Measurements from ENCODE around the gene GIMAP1.
A peak's percentile ranks its signal among the peaks of the same experiment; 100 is the strongest.

The GIMAP1 gene

DNA sequence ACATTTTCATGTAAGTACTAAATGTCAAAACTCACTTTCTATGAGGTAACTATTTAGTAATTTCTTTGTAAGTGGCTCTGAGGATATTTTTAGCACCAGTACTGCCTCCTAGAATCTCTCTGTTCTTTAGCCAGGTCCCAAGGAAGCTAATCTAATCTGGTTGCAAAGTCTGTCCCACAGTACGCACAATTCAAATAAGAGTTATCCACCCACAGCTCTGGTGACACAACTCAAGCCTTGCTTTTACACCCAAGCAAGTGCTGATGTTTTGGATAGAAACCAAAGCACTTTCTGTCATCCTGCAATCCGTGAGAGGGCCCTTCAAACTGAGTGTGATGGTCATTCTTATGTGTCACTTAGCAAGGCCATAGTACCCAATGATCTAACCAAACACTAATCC, 35.3 kb downstream of the GIMAP1 start:
- DNase-seq (ENCODE audit: insufficient read length, low spot score) (no peak), FAIRE-seq (no peak)
- TF ChIP-seq, protein P1, sequence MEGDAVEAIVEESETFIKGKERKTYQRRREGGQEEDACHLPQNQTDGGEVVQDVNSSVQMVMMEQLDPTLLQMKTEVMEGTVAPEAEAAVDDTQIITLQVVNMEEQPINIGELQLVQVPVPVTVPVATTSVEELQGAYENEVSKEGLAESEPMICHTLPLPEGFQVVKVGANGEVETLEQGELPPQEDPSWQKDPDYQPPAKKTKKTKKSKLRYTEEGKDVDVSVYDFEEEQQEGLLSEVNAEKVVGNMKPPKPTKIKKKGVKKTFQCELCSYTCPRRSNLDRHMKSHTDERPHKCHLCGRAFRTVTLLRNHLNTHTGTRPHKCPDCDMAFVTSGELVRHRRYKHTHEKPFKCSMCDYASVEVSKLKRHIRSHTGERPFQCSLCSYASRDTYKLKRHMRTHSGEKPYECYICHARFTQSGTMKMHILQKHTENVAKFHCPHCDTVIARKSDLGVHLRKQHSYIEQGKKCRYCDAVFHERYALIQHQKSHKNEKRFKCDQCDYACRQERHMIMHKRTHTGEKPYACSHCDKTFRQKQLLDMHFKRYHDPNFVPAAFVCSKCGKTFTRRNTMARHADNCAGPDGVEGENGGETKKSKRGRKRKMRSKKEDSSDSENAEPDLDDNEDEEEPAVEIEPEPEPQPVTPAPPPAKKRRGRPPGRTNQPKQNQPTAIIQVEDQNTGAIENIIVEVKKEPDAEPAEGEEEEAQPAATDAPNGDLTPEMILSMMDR (IDR thresholded peaks at IDR 0.05; ENCODE audit: insufficient read depth, missing control alignments), result no peak

DNA sequence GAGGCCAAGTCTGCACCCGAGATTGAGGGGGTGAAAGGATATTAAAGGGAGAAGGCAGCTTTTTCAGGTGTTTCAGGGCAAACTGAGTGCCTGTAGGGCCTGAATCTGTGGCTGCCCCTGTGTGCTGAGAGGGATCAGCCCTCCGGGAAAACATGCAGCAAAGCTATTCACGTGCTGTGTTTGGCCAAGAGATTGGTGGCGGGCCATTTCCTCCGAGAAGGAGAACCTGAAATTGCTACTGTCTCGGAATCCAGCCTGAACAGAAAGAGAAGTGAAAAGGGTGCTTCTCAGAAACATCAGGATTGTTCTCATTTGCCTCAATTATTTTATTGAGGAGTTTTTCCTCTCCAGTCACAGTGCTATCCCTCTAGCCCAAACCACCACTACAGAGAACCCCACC, 36.8 kb downstream of the GIMAP1 start:
- FAIRE-seq, result no peak
- TF ChIP-seq, protein P1 (IDR thresholded peaks at IDR 0.05; ENCODE audit: insufficient read depth, missing control alignments), result no peak
- DNase-seq (ENCODE audit: insufficient read length, low spot score), result no peak

DNA sequence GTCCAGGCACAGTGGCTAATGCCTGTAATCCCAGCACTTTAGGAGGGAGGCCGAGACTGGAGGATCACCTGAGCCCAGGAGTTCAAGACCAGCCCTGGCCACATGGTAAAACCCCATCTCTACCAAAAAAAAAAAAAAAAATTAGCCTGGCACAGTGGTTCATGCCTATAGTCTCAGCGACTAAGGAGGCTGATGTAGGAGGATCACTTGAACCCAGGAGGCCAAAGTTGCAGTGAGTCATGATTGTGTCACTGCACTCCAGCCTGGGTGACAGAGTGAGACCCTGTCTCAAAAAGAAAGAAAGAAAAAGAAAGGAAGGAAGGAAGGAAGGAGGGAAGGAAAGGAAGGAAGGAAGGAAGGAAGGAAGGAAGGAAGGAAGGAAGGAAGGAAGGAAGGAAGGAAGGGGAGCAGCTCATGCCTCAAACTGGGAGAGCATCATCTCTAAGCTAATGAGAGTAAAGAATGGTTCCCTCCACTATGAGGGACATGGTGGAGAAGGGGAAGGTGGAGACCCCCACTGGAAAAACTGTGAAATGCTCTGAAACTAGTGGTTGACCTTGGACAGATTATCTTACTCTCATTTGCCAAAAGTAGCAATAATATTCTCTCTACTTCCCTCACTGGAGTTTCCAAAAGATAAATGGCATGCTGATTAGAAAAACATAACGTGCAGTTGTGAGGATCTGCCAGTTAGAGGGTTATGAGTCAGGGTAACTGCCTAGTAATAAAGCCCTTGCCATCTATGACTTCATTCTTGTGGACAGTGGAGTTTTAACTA, 37.6 kb downstream of the GIMAP1 start:
- TF ChIP-seq, protein P1 (IDR thresholded peaks at IDR 0.05; ENCODE audit: insufficient read depth, missing control alignments), result peak; percentile 26
- DNase-seq (ENCODE audit: insufficient read length, low spot score) (no peak), FAIRE-seq (no peak)

DNA sequence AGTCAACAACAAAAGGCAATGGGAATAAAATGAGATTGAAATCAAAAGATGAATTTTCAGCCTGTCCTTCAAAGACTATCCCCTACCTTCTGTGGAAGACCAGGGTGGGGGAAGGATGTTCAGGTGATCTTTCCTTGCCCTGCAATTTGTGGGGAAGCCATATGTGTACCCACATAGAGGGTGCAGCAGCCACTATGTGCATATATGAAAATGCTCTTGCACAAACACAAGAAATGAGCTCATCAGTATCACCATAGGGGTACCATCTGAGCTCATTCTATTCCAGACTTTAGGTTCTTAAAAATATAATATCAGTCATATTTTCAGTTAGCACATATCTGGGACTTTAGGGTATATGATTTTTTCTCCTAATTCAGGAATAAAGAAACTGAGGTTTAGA, 38.5 kb downstream of the GIMAP1 start:
- FAIRE-seq (no peak), DNase-seq (ENCODE audit: insufficient read length, low spot score) (no peak)
- TF ChIP-seq, protein P1 (IDR thresholded peaks at IDR 0.05; ENCODE audit: insufficient read depth, missing control alignments), result no peak

DNA sequence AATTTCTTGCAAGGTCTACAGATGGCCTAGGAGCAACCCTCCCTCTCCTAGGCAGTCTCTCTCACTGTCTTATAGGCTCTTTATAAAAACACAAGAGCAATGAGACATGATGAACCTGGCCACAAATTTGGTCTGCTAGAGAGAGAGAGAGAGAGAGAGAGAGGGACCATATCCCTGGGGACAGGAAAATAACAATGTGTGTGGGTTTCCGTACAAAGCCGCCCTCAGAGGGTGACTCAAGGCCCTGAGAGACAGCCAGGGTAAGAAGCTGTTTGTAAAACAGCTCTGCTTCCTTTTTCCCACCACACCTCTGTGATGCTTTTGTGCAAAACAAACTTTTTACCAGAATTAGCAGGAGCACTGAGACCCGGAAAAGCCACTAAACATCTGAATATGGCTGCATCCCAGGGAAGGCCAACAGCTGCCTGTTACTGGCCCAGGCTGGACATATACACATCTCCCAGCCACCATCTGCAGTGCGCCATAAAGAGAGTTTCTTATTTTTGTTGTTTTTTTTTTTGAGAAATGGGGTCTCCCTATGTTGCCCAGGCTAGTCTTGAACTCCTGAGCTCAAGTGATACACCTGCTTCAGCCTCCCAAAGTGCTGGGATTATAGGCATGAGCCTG, 39.2 kb downstream of the GIMAP1 start:
- DNase-seq (ENCODE audit: insufficient read length, low spot score) (no peak), FAIRE-seq (no peak)
- TF ChIP-seq, protein P1 (IDR thresholded peaks at IDR 0.05; ENCODE audit: insufficient read depth, missing control alignments), result no peak

DNA sequence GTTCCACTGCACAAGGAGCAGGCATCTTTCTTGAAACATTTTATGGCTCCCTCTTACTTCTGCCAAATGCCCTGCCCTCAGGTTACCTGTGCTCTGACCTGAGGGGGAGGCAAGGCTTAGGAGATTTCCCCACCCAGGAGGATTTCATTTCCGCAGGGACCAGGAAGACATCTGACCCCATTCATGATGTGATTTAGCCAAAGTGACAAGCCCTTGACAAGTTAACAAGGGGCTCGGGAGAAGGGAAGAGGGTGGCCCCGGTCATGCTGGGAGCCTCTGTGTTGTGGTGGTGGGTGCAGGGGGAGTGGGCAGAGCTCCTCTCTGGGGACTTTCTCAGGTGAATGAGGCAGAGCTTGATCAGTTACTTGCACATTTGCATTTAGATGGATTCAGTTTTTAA, 39.8 kb downstream of the GIMAP1 start:
- FAIRE-seq (no peak), DNase-seq (ENCODE audit: insufficient read length, low spot score) (no peak)
- TF ChIP-seq, protein P1 (IDR thresholded peaks at IDR 0.05; ENCODE audit: insufficient read depth, missing control alignments), result no peak

DNA sequence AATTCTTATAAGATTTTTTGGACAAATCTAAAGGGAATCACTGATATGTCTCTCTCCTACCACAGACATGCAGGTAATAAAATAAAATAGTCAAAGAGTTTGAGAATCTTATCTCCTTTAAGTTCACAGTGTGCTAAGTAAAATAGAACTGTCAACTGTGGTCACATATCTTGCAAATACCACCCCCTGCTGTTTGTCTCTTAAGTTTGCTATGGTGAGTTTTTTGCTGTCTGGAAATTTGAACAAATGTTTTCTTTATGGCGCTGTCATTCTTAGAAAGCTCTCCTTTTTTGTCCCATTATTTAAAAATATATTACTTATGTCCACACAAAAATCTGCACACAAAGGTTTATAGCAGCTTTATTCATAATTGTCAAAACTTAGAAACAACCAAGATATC, 40.4 kb downstream of the GIMAP1 start:
- DNase-seq (ENCODE audit: insufficient read length, low spot score) (no peak), FAIRE-seq (no peak)
- TF ChIP-seq, protein P1 (IDR thresholded peaks at IDR 0.05; ENCODE audit: insufficient read depth, missing control alignments), result peak; percentile 18

All from D721Med (cell line).